Neutrophil (primary cell): ENCODE measurements around the gene TMEM151B.

Experiments used
- H3K27ac ChIP-seq: fragments of 200-600 bp; sonication (generic); 2 replicates; pipeline ENCODE4 v1.5.1; 2016; ENCODE audit warnings: mild to moderate bottlenecking, moderate library complexity
- H3K27me3 ChIP-seq: fragments of 200-600 bp; sonication (generic); 2 replicates; pipeline ENCODE4 v1.6.0; 2016; ENCODE audit warnings: mild to moderate bottlenecking
- H3K36me3 ChIP-seq: fragments of 200-600 bp; sonication (generic); 2 replicates; pipeline ENCODE4 v1.5.1; 2017
- H3K4me1 ChIP-seq, 2 experiments: fragments of 200-600 bp in 1 of 2; sonication (generic) in 1 of 2; 1 replicate in 1 of 2; 2 replicates in 1 of 2; pipeline versions ENCODE4 v1.5.1 to v1.6.1; 2013 to 2016; ENCODE audit warnings: low read depth in 1 of 2, low read length in 1 of 2, mild to moderate bottlenecking in 1 of 2, moderate library complexity in 1 of 2; ENCODE audit not compliant: control insufficient read depth in 1 of 2, insufficient read depth in 1 of 2
- H3K4me3 ChIP-seq, 2 experiments: fragments of 200-600 bp in 1 of 2; sonication (generic) in 1 of 2; 1 replicate in 1 of 2; 2 replicates in 1 of 2; pipeline ENCODE4 v1.5.1; 2013 to 2016; ENCODE audit warnings: low read depth in 1 of 2, low read length in 1 of 2, mild to moderate bottlenecking in 1 of 2, moderate library complexity in 1 of 2
- H3K9me3 ChIP-seq: fragments of 200-600 bp; sonication (generic); 2 replicates; pipeline ENCODE4 v1.5.1; 2016
- TF ChIP-seq, protein P1 (sequence below): fragments of 200-600 bp; sonication (generic); IDR thresholded peaks from 2 replicates; pipeline ENCODE4 v1.5.1; 2016; ENCODE audit warnings: antibody characterized with exemption

Gene TMEM151B

DNA sequence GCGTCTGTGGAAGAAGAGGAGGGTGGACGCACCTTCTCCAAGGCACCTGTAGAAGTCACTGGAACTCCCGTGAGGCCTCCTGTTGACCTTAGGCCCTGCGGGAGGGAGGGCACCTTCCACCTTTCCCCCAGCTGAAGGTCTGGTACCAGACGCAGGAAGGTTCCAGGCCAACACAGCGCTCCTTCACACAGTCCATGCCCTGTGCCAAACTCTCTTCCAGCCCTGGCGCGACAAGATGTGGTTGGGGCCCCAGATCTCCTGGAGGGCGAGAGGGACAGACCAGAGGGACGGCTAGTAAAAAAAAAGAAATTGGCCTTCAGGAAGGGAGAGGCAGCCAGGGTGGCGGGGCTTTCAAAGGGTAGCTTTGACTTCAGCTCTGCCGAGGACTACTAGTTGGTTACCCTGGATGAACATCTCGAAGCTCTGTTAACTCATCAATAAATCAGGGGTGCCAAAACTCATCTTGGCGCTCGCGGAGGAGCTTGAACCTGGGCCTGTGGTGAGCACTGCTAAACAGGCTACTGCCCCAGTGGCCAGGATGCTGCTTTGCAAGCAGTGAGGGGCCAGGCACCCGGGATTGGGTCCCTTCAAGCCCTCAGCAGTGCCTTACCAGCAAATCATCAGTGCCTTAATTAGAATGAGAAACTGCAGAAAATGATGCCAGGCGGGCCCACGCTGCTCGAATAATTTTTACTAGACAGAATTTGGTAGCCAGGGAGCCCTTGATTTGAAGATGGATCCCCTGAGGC, 28.0 kb downstream of the TMEM151B start:
- peaks cover 8 to 14% of the 10 kb centered on the region in 2 experiments for H3K4me1 ChIP-seq
- peaks cover 58% of the 10 kb centered on the region for H3K27me3 ChIP-seq
- peaks cover 32% of the 10 kb centered on the region for H3K36me3 ChIP-seq
- H3K4me3 ChIP-seq: no peak overlapping the region
- no peaks in the 10 kb centered on the region for H3K9me3 ChIP-seq
- no peak overlapping the region for H3K27ac ChIP-seq
- TF ChIP-seq, protein P1, sequence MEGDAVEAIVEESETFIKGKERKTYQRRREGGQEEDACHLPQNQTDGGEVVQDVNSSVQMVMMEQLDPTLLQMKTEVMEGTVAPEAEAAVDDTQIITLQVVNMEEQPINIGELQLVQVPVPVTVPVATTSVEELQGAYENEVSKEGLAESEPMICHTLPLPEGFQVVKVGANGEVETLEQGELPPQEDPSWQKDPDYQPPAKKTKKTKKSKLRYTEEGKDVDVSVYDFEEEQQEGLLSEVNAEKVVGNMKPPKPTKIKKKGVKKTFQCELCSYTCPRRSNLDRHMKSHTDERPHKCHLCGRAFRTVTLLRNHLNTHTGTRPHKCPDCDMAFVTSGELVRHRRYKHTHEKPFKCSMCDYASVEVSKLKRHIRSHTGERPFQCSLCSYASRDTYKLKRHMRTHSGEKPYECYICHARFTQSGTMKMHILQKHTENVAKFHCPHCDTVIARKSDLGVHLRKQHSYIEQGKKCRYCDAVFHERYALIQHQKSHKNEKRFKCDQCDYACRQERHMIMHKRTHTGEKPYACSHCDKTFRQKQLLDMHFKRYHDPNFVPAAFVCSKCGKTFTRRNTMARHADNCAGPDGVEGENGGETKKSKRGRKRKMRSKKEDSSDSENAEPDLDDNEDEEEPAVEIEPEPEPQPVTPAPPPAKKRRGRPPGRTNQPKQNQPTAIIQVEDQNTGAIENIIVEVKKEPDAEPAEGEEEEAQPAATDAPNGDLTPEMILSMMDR: no peak

DNA sequence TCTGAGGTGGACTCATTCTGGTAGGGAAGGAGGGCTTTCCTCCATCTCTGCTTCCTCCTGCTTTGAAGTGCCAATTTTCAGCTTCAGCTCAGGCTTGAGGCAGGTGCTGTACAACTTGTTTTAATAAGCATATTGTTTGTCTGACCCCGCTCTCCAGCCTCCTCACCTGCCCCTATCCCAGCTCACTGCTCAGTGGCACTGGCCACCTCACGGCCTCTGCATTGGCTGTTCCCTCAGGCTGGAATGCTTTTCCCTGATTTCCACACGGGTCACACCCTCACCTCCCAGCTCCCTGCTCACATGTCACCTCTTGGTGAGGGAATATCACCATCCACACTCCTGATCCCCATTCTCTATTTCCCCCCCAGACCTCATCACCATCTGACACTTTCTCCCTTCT, 28.6 kb downstream of the TMEM151B start:
- H3K27me3 ChIP-seq: peaks cover 51% of the 10 kb centered on the region
- TF ChIP-seq, protein P1: no peak
- H3K36me3 ChIP-seq: peaks cover 39% of the 10 kb centered on the region
- peaks cover 8 to 14% of the 10 kb centered on the region in 2 experiments for H3K4me1 ChIP-seq
- no peak overlapping the region for H3K27ac ChIP-seq
- no peak overlapping the region for H3K4me3 ChIP-seq
- no peaks in the 10 kb centered on the region for H3K9me3 ChIP-seq

DNA sequence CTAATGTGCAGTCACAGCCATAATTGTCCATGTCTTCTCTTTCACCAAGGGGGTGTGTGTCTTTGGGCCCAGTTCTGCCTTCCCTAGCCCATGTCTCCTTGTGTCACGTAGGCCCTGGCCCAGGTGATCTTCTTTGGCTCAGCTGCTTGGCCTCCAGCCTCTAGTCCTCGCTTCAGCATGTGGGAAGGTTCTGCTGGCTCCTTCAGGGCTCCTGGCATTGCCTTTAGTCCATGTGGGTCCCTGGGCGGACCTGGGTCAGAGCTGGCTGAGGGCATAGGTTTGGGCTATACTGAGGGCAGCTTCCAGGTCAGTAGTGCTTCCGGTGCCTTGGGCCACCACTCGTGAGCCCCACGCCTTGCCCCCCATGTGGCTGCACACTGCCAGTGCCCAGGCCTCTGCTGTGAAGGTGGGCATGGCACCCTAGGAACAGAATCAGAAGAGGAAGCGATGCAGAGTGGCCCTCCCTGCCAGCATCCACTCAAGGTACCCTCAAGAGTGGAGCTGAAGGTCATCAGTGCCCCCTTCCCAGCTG, 30.1 kb downstream of the TMEM151B start:
- Histone ChIP-seq H3K9me3 (no peaks in the 10 kb centered on the region), H3K27ac (no peak overlapping the region), H3K4me1 (peaks cover 8 to 14% of the 10 kb centered on the region in 2 experiments), H3K27me3 (peaks cover 36% of the 10 kb centered on the region), H3K4me3 (no peak overlapping the region), H3K36me3 (peaks cover 53% of the 10 kb centered on the region)
- TF ChIP-seq, protein P1: no peak

DNA sequence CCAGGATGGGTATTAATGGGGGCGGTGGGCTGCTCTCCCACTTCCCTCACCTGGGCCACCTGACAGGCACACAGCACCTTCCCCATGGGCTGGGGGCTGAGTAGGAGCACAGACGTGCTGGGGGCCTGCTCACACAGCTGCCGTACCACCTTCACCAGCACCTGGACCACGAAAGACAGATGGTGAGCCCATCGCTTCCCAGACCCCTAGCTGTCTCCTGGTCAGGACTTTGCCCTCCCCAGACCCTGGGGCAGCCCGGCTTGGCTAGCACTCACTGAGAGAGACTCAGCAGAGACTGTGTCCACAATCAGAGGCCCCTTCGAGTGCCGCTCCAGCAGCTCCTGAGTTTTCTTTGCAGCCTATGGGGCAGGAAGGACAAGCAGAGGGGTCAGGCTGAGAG, 30.9 kb downstream of the TMEM151B start:
- peaks cover 29% of the 10 kb centered on the region for H3K27me3 ChIP-seq
- H3K9me3 ChIP-seq: no peaks in the 10 kb centered on the region
- TF ChIP-seq, protein P1: no peak
- no peak overlapping the region for H3K4me3 ChIP-seq
- H3K4me1 ChIP-seq: peaks cover 8 to 14% of the 10 kb centered on the region in 2 experiments
- no peak overlapping the region for H3K27ac ChIP-seq
- H3K36me3 ChIP-seq: peaks cover 60% of the 10 kb centered on the region

DNA sequence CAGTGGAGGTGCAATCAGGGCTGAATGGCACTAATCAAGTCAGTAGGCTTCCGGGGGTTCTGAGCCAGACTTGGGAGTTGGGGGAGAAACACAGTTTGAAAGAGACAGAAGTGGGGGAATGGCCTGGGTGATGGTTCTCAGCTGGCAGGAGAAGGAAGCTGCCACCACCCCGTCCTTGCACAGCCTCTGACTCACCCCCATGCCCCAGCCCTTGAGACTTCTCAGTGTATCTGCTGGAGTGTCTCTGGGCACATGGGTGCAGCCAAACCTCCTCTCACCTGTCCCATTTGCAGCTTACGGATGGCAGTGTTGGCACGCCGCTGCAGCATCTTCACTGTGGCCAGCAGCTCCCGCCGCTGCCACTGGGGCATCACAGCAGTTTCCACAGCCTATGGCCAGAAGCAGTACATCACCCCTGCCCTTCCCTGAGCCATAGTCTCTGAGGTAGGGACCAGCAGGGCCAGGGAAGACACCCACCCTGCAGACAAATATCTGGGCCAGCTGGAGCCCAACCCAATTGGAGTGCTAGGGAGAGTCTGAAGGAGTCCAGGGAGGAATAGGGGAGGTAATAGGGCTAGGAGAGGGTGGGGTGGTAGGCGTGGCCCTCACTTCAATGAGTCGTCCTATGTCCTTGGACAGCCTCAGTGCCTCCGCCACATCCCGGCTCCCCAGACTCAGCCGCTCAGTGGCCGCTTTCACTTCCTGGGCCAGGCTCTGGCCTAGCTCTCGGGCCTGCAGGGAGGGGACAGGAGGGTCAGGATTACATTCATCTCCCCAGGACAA, 31.7 kb downstream of the TMEM151B start:
- H3K4me3 ChIP-seq: no peak overlapping the region
- TF ChIP-seq, protein P1: no peak
- peaks cover 8 to 12% of the 10 kb centered on the region in 2 experiments for H3K4me1 ChIP-seq
- H3K9me3 ChIP-seq: no peaks in the 10 kb centered on the region
- H3K27me3 ChIP-seq: peaks cover 20% of the 10 kb centered on the region
- H3K27ac ChIP-seq: no peak overlapping the region
- H3K36me3 ChIP-seq: peaks cover 69% of the 10 kb centered on the region
